HFFc6 (cell line): ENCODE results near the gene FGFRL1. TPM values are rescaled to one million over a fixed set of nuclear protein-coding genes. Genes with fewer than 3 reads are reported as not detected.

Experiments used
- DNase-seq: peaks from one replicate; pipeline ENCODE4 v3.0.0-alpha.2; 2018
- H3K27ac Mint-ChIP-seq: 2 replicates; pipeline ENCODE4 v1.8.0; 2020; ENCODE audit warnings: mild to moderate bottlenecking, mixed read lengths
- H3K27me3 Mint-ChIP-seq: 2 replicates; pipeline ENCODE4 v1.8.0; 2021; ENCODE audit warnings: mild to moderate bottlenecking, moderate library complexity, mixed read lengths; ENCODE audit not compliant: insufficient read depth
- H3K36me3 Mint-ChIP-seq: 2 replicates; pipeline ENCODE4 v1.8.0; 2021; ENCODE audit warnings: low read depth, mixed read lengths
- H3K4me1 Mint-ChIP-seq: 2 replicates; pipeline ENCODE4 v1.8.0; 2020; ENCODE audit warnings: low read depth, mixed read lengths
- H3K4me3 Mint-ChIP-seq: 2 replicates; pipeline ENCODE4 v1.8.0; 2020; ENCODE audit warnings: mild to moderate bottlenecking, moderate library complexity, mixed read lengths
- H3K9me3 Mint-ChIP-seq: 2 replicates; pipeline ENCODE4 v1.8.0; 2020; ENCODE audit warnings: mild to moderate bottlenecking, mixed read lengths
- CTCF ChIP-seq: fragments of 200-600 bp; sonication (generic); IDR thresholded peaks from 2 replicates; pipeline ENCODE4 v1.5.0; 2021; ENCODE audit warnings: antibody characterized with exemption, mild to moderate bottlenecking
- total RNA-seq, 6 experiments: library from RNA; stranded (reverse); fragmentation: NEBNext Ultra II Directional; extraction: Animal tissue kit (Norgen Biotek cat#: 25700); gene quantifications; 2 replicates in 1 of 6; 3 replicates in 5 of 6; pipeline ENCODE4 v1.2.3, GENCODE V29; 2021

The FGFRL1 gene
- total RNA-seq, 6 experiments from 2014 or later = 15.4 to 40.8 (median 17.3) TPM

- Mint-ChIP-seq H3K27ac (no peak overlapping the region), H3K9me3 (no peaks in the 10 kb centered on the region), H3K4me1 (no peaks in the 10 kb centered on the region), H3K36me3 (no peaks in the 10 kb centered on the region), H3K27me3 (no peaks in the 10 kb centered on the region; the same call in 1 of the 2 replicates), H3K4me3 (no peak overlapping the region)
- no peak for TF ChIP-seq CTCF
- DNase-seq = no peak
Measured at GRCh38 chr4:1014291-1015167, 3.1 kb downstream of the FGFRL1 start.

GRCh38 chr4:1015179-1015578, 3.8 kb downstream of the FGFRL1 start:
- TF ChIP-seq CTCF = peak; percentile 38; the same call in 1 of the 2 replicates
- Mint-ChIP-seq H3K27ac (no peak overlapping the region), H3K9me3 (no peaks in the 10 kb centered on the region), H3K36me3 (no peaks in the 10 kb centered on the region), H3K4me3 (no peak overlapping the region), H3K4me1 (no peaks in the 10 kb centered on the region), H3K27me3 (no peaks in the 10 kb centered on the region; the same call in 1 of the 2 replicates)
- DNase-seq = no peak

GRCh38 chr4:1015746-1016145, 4.3 kb downstream of the FGFRL1 start:
- Mint-ChIP-seq H3K4me1 (no peaks in the 10 kb centered on the region), H3K4me3 (no peak overlapping the region), H3K36me3 (no peaks in the 10 kb centered on the region), H3K27me3 (no peaks in the 10 kb centered on the region; the same call in 1 of the 2 replicates), H3K27ac (no peak overlapping the region), H3K9me3 (no peaks in the 10 kb centered on the region)
- no peak for TF ChIP-seq CTCF
- DNase-seq = no peak

- no peak overlapping the region for H3K4me3 Mint-ChIP-seq
- H3K4me1 Mint-ChIP-seq = no peaks in the 10 kb centered on the region
- H3K9me3 Mint-ChIP-seq = no peaks in the 10 kb centered on the region
- no peaks in the 10 kb centered on the region for H3K36me3 Mint-ChIP-seq
- DNase-seq = no peak
- TF ChIP-seq CTCF = no peak
- no peaks in the 10 kb centered on the region; the same call in none of the 2 replicates for H3K27me3 Mint-ChIP-seq
- no peak overlapping the region for H3K27ac Mint-ChIP-seq
Measured at GRCh38 chr4:1017211-1017610, 5.8 kb downstream of the FGFRL1 start.

- TF ChIP-seq CTCF = no peak
- Mint-ChIP-seq H3K27me3 (no peaks in the 10 kb centered on the region; the same call in none of the 2 replicates), H3K27ac (no peak overlapping the region), H3K36me3 (no peaks in the 10 kb centered on the region), H3K4me1 (no peaks in the 10 kb centered on the region), H3K4me3 (no peak overlapping the region), H3K9me3 (no peaks in the 10 kb centered on the region)
- no peak for DNase-seq
Measured at GRCh38 chr4:1017706-1018105, 6.3 kb downstream of the FGFRL1 start.
